Left ventricle myocardium inferior (tissue), 1 donor: Measurements from ENCODE around the gene KIAA1958. TPM values are rescaled to one million over a fixed set of nuclear protein-coding genes. Genes with fewer than 3 reads are reported as not detected.

Experiments used
- DNase-seq: peaks from one replicate; pipeline ENCODE4 v3.0.0-alpha.2; 2020
- H3K27ac ChIP-seq: fragments of 200-600 bp; replicated peaks from 2 replicates; pipeline ENCODE4 v1.8.0; 2021
- H3K27me3 ChIP-seq: fragments of 200-600 bp; 2 replicates; pipeline ENCODE4 v1.8.0; 2021; ENCODE audit warnings: low read depth
- H3K36me3 ChIP-seq: fragments of 200-600 bp; 2 replicates; pipeline ENCODE4 v1.8.0; 2021
- H3K4me1 ChIP-seq: fragments of 200-600 bp; 2 replicates; pipeline ENCODE4 v1.8.0; 2021
- H3K4me3 ChIP-seq: fragments of 200-600 bp; 2 replicates; pipeline ENCODE4 v1.8.0; 2021; ENCODE audit warnings: mild to moderate bottlenecking, moderate library complexity
- H3K9me3 ChIP-seq: fragments of 200-600 bp; replicated peaks from 2 replicates; pipeline ENCODE4 v1.8.0; 2021
- intact Hi-C: fragments of 100-400 bp; cut with micrococcal nuclease; formaldehyde crosslinking; loops from one replicate; pipeline ENCODE4 v1.11.0; 2022
- total RNA-seq: library from RNA; stranded (reverse); fragmentation: NEBNext Ultra II Directional; extraction: Animal tissue kit (Norgen Biotek cat#: 25700); gene quantifications from one replicate; pipeline ENCODE4 v1.2.1, GENCODE V29; 2021
- TF ChIP-seq, protein P1 (sequence below): fragments of 200-600 bp; IDR thresholded peaks from 2 replicates; pipeline ENCODE4 v1.8.0; 2021; ENCODE audit warnings: antibody characterized with exemption, mild to moderate bottlenecking, borderline replicate concordance
- donor health status: DM: no; HTN: yes; CAD: no; lungs with severe emphysema.

Gene KIAA1958
- total RNA-seq, 1 donor from 2014 or later: 5.6 TPM

DNA sequence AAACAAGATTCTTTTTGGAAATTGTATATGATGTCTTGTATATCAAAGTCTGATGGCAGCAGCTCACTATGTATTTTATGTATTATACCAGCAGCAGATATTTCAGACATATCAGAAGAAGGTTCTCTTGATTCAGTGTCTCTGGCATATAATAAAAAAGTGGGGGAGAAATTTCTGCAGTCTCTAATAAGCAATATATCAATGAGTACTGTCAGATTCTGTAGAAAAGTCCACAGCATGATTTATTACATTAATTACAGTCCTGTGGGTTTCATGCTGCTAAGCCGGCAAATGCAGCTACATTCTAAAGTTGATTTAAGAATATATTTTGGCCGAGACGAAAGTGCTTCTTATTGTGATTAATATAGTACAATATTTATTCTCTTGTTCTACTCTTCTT is 113.1 kb downstream of the KIAA1958 start:
- no peak for DNase-seq
- intact Hi-C loops: no loop called here
- H3K27me3 ChIP-seq: no peaks in the 10 kb centered on the region
- H3K9me3 ChIP-seq: no peaks in the 10 kb centered on the region
- TF ChIP-seq, protein P1, sequence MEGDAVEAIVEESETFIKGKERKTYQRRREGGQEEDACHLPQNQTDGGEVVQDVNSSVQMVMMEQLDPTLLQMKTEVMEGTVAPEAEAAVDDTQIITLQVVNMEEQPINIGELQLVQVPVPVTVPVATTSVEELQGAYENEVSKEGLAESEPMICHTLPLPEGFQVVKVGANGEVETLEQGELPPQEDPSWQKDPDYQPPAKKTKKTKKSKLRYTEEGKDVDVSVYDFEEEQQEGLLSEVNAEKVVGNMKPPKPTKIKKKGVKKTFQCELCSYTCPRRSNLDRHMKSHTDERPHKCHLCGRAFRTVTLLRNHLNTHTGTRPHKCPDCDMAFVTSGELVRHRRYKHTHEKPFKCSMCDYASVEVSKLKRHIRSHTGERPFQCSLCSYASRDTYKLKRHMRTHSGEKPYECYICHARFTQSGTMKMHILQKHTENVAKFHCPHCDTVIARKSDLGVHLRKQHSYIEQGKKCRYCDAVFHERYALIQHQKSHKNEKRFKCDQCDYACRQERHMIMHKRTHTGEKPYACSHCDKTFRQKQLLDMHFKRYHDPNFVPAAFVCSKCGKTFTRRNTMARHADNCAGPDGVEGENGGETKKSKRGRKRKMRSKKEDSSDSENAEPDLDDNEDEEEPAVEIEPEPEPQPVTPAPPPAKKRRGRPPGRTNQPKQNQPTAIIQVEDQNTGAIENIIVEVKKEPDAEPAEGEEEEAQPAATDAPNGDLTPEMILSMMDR: no peak
- no peaks in the 10 kb centered on the region for H3K4me1 ChIP-seq
- H3K4me3 ChIP-seq: no peak overlapping the region
- H3K27ac ChIP-seq: no peak overlapping the region
- no peaks in the 10 kb centered on the region for H3K36me3 ChIP-seq

DNA sequence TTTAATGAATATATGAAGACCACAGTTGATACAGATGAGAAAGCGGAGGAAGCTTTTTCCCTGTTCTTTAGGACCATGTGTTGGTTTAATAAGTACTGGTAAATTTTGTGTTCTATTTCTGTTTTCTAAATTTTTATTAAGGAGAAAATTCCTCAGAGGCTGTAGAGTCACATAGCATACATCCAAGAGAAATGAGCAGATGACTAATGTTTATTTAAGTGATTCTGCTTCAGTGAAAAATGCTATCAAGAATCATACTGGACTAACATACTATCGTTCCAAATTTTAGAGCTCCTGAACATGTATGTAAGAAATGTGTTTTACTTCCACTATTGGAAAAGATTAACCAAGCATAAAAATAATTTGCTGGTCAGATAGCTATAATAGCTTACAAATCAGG is 115.0 kb downstream of the KIAA1958 start:
- Histone ChIP-seq H3K36me3 (no peaks in the 10 kb centered on the region), H3K4me3 (no peak overlapping the region), H3K27ac (no peak overlapping the region), H3K27me3 (no peaks in the 10 kb centered on the region), H3K4me1 (peaks cover 4% of the 10 kb centered on the region), H3K9me3 (no peaks in the 10 kb centered on the region)
- TF ChIP-seq, protein P1: no peak
- DNase-seq: no peak
- intact Hi-C loops: no loop called here

DNA sequence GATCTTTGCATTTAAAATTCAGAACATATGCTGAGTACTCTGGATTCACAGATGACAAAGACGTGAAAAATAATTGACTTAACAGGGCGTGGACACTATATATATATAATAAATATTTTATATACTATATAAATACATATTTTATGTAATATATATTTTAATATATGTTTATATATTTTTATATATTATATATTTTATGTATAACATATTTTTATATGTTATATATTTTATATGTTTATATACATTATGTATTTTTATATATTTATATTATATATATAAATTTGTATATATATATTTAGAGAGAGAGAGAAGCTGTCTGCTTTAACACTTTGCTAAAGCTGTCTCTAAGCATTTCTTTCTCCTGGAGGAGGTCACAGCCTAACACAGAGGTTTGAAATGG is 118.2 kb downstream of the KIAA1958 start:
- TF ChIP-seq, protein P1: no peak
- H3K4me3 ChIP-seq: no peak overlapping the region
- no peak for DNase-seq
- intact Hi-C loops: no loop called here
- H3K9me3 ChIP-seq: no peaks in the 10 kb centered on the region
- H3K27me3 ChIP-seq: no peaks in the 10 kb centered on the region
- H3K36me3 ChIP-seq: no peaks in the 10 kb centered on the region
- H3K4me1 ChIP-seq: peaks cover 4% of the 10 kb centered on the region
- no peak overlapping the region for H3K27ac ChIP-seq

DNA sequence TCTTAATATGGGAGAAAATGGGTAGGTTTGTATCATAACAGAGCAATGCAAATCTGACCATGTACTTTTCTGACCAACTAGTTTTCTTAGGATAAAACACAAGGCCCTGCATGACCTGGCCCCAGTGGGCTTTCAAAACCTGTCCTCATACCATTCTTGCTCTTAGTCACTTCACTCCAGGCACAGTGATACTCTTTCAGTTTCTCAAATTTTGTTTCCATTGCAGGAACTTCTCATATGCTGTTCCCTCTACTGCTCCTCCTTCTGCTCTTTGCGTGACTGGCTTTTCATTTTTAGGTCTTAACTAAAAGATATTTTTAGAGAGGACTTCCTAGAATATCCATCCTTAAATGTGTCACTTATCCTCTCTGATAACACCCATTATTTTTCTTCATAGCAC is 118.9 kb downstream of the KIAA1958 start:
- TF ChIP-seq, protein P1: no peak
- H3K27me3 ChIP-seq: no peaks in the 10 kb centered on the region
- intact Hi-C loops: no loop called here
- no peak overlapping the region for H3K4me3 ChIP-seq
- H3K36me3 ChIP-seq: no peaks in the 10 kb centered on the region
- no peak for DNase-seq
- H3K27ac ChIP-seq: no peak overlapping the region
- peaks cover 4% of the 10 kb centered on the region for H3K4me1 ChIP-seq
- H3K9me3 ChIP-seq: no peaks in the 10 kb centered on the region

DNA sequence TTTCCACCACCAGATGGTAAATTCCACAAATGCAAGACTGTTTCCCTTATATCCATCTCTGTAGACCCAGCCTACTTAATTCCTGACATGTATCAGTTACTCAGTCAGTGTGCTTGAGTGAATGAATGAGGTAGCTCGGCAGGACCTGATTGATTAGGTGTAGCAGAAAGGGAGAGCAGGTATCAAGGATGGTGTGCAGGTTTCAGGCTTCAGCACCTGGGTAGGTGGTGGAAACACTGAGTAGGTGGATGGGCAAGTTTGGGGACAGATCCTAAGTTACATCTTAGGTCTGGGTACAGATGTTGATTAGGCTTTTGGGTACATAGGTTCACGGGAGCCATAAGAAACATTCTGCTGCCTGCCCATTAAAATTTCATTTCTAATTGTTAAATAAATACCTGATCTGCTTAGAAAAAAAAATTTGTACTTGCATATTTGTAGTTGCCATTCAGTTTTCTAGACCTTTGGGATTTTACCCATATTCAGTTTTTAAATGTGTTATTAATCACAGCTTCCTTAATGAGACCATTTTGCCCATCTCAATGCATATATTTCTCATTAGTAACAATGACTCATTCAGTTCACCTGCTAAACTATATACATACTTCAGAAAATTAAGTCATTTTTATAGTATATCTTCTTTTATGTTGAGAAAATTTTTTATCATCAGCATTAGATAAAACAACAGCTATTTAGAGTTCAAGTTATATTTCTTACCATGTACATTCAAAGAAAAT is 119.5 kb downstream of the KIAA1958 start:
- Histone ChIP-seq H3K9me3 (no peaks in the 10 kb centered on the region), H3K27ac (no peak overlapping the region), H3K4me3 (no peak overlapping the region), H3K36me3 (no peaks in the 10 kb centered on the region), H3K27me3 (no peaks in the 10 kb centered on the region), H3K4me1 (peaks cover 4% of the 10 kb centered on the region)
- TF ChIP-seq, protein P1: no peak
- no peak for DNase-seq
- intact Hi-C loops: no loop called here
